Activated naive CD4-positive, alpha-beta T cell treated with anti-CD3 and anti-CD28 coated beads, Interleukin-2, amount 50 U/mL, for 24 hours (primary cell): ENCODE results near the gene SFXN3.
A peak's percentile ranks its signal among the peaks of the same experiment; 100 is the strongest.

ENCODE experiments used
- H3K27ac Mint-ChIP-seq: one replicate; pipeline ENCODE4 v1.8.0; 2021; ENCODE audit warnings: mild to moderate bottlenecking, mixed read lengths
- H3K27me3 Mint-ChIP-seq: one replicate; pipeline ENCODE4 v1.8.0; 2021; ENCODE audit warnings: mixed read lengths
- H3K36me3 Mint-ChIP-seq: one replicate; pipeline ENCODE4 v1.8.0; 2021; ENCODE audit warnings: mixed read lengths
- H3K4me1 Mint-ChIP-seq: one replicate; pipeline ENCODE4 v1.8.0; 2021; ENCODE audit warnings: mixed read lengths
- H3K4me3 Mint-ChIP-seq: one replicate; pipeline ENCODE4 v1.8.0; 2021; ENCODE audit warnings: mild to moderate bottlenecking, mixed read lengths
- H3K9me3 Mint-ChIP-seq: one replicate; pipeline ENCODE4 v1.8.0; 2021; ENCODE audit warnings: mixed read lengths

The SFXN3 gene

GRCh38 chr10:101052285-101052684 is 21.3 kb downstream of the SFXN3 start:
- Mint-ChIP-seq H3K4me1 (peaks cover 20% of the 10 kb centered on the region), H3K27ac (no peak overlapping the region), H3K9me3 (no peaks in the 10 kb centered on the region), H3K4me3 (no peak overlapping the region), H3K36me3 (peaks cover 1% of the 10 kb centered on the region), H3K27me3 (peaks cover 25% of the 10 kb centered on the region)

- Mint-ChIP-seq H3K36me3 (peaks cover 1% of the 10 kb centered on the region), H3K9me3 (no peaks in the 10 kb centered on the region), H3K27me3 (peaks cover 16% of the 10 kb centered on the region), H3K4me3 (no peak overlapping the region), H3K4me1 (peaks cover 16% of the 10 kb centered on the region), H3K27ac (no peak overlapping the region)
These were observed 22.5 kb downstream of the SFXN3 start for GRCh38 chr10:101053516-101053915.

DNA sequence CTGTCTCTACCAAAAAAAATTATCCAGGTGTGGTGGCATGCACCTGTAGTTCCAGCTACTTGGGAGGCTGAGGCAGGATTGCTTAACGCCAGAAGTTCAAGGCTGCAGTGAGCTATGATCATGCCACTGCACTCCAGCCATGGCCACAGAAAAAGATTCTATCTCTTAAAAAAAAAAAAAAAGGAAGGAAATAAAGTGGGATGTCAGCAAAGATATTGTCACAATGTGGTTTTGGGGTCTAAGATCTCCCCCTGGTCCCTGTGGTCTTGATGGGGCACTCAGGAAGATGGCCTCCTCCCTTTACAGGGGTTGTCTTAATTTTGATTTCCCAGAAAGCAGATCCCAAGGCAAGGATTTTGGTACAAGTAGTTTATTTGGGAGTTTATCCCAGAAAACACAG is 23.3 kb downstream of the SFXN3 start:
- Mint-ChIP-seq H3K4me3 (no peak overlapping the region), H3K36me3 (no peaks in the 10 kb centered on the region), H3K27ac (no peak overlapping the region), H3K27me3 (peaks cover 11% of the 10 kb centered on the region), H3K4me1 (peaks cover 10% of the 10 kb centered on the region), H3K9me3 (no peaks in the 10 kb centered on the region)

DNA sequence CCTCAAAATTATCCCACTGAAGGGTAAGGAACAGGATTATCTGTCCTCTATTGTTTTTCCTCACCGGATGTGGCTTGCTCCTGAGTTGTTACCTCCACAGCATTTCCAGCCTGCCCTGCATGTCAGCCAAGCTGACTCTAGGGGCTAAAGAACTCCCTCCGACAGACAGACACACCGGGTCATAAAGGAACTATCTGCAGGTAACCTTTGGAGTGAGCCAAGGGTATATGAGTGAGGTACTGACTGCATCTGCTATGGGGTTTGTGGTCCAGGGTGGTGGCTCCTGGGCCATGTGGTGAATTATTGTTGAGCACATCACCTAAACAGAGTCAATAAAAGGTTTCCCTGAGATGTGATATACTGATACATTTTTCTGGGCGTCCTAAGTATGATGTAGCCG is 23.8 kb downstream of the SFXN3 start:
- no peaks in the 10 kb centered on the region for H3K9me3 Mint-ChIP-seq
- H3K27me3 Mint-ChIP-seq: peaks cover 6% of the 10 kb centered on the region
- peaks cover 10% of the 10 kb centered on the region for H3K4me1 Mint-ChIP-seq
- H3K4me3 Mint-ChIP-seq: no peak overlapping the region
- H3K27ac Mint-ChIP-seq: no peak overlapping the region
- H3K36me3 Mint-ChIP-seq: no peaks in the 10 kb centered on the region

DNA sequence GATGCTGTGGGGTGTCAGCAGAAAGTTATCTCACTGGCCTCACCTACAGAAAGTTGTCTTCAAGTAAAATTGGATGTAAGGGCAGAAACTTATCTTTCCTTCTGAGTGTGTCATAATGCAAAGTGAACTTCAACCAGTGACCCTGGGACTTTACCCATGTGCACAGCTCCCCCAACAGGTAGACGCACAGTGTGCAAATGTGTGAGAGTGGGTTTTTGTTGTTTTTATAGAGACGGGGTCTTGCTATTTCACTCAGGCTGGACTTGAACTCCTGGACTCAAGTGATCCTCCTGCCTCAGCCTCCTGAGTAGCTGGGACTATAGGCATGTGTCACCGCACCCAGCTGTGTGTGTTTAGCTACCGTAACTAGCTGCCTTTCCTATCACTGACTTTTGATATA is 24.4 kb downstream of the SFXN3 start:
- Mint-ChIP-seq H3K27me3 (peaks cover 5% of the 10 kb centered on the region), H3K9me3 (no peaks in the 10 kb centered on the region), H3K36me3 (no peaks in the 10 kb centered on the region), H3K4me1 (peaks cover 12% of the 10 kb centered on the region), H3K4me3 (no peak overlapping the region), H3K27ac (no peak overlapping the region)

DNA sequence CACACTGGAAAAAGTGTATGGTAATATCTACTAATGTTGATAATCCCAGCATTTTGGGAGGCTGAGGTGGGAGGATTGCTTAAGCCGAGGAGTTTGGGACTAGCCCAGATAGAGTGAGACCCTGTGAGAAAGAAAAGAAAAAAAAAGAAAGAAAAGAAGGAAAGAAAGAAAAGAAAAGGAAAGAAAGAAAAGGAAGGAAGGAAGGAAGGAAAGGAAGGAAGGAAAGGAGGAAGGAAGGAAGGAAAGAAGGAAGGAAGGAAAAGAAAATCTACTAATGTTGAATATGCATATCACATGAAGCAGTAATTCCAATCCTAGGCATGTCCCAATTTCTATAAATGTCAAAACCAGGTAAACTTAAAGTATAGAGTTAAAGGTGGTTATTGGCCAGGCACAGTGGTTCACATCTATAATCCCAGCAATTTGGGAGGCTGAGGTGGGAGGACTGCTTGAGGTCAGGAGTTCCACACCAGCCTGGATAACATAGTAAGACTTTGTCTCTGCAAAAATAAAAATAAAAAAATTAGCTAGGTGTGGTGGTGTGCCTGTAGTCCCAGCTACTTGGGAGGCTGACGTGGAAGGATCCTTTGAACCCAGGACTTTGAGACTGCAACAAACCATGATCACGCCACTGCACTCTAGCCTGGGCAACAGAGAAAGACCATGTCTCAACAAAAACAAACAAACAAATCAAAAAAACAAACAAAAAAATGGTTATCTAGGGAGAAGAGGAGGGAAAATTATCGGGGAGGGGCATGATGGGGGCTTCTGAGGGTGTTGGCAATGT is 25.5 kb downstream of the SFXN3 start:
- H3K4me1 Mint-ChIP-seq: peaks cover 9% of the 10 kb centered on the region
- H3K9me3 Mint-ChIP-seq: no peaks in the 10 kb centered on the region
- no peak overlapping the region for H3K4me3 Mint-ChIP-seq
- H3K27me3 Mint-ChIP-seq: no peaks in the 10 kb centered on the region
- no peak overlapping the region for H3K27ac Mint-ChIP-seq
- no peaks in the 10 kb centered on the region for H3K36me3 Mint-ChIP-seq

DNA sequence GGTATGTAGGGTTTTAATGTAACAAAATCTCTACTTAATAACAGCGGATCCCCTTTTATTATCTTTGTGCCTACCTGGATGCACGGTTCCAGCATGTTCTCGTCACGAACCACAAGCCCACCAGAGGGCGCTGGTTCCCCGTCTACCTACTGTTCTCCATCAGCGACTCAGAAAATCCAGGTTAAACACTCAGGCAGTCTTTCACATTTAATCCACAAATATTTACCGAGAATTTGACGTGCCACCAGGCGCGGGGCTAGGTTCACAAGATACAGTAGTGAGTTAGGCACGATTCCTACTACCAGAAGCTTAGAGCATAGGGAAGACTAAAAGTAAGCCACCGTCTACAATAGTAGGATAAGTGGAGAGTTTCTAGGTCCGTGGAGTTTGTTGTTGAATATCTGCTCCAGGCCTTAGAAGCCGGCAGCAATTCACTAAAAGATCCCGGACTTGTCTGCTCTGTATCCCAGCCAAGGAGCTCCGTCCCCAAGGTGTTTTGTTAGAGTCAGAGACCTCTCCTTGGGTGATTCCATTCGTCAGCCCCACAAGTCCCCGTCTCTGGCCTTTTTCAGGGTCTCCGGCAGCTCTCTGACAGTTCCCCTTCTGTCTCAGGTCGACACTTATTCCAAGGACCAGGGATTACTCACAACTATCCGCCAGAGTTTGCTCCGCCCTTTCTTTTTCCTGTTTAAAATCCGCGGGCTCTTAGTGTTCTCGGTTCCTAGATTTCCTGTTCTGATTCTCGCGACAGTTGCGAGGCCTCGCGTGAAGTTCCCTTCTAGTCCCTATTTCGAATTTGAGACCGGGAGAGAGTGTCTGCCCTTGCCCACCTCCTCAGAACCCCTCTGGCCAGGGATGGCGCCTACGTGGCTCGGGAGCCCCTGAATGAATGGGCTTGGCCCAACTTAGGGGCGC is 29.3 kb downstream of the SFXN3 start:
- H3K4me1 Mint-ChIP-seq: peaks cover 23% of the 10 kb centered on the region
- H3K4me3 Mint-ChIP-seq: peak overlapping the region; percentile 98
- H3K36me3 Mint-ChIP-seq: no peaks in the 10 kb centered on the region
- H3K9me3 Mint-ChIP-seq: no peaks in the 10 kb centered on the region
- H3K27me3 Mint-ChIP-seq: peaks cover 13% of the 10 kb centered on the region
- peak overlapping the region; percentile 94 for H3K27ac Mint-ChIP-seq

DNA sequence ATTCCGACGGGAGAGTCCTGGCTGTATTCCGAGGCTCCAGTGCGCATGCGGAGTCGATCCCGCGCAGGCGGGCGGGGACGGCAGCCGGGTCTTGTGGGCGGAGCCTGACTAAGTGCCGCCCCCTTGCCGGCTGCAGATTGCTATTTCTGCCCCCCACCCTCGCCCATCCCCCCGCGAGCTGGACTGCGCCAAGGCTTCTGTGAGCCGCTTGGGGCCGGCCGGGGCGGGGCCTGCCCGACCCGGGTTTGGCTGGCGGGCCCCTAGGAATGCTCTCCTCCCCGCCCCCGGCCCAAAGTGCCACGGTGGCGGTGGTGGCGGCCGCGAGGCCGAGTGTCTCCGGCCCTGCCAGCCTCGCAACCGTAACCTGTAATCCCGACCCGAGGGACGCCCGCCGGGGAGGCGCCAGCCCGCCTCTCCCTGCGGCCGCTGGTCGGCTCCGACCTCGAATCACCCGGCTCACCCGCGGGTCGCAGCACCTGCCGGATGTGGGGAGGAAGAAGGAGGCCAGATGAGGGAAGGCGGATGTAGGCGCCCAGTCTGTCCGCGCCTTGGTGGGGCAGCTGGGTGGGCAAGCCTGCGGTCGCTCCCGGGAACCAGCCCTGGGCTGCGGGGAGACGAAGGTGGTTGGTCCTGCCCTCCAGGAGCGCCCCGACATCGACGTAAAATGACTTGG is 30.1 kb downstream of the SFXN3 start:
- peak overlapping the region; percentile 98 for H3K4me3 Mint-ChIP-seq
- H3K27ac Mint-ChIP-seq: peak overlapping the region; percentile 94
- H3K27me3 Mint-ChIP-seq: peaks cover 20% of the 10 kb centered on the region
- H3K4me1 Mint-ChIP-seq: peaks cover 27% of the 10 kb centered on the region
- no peaks in the 10 kb centered on the region for H3K9me3 Mint-ChIP-seq
- no peaks in the 10 kb centered on the region for H3K36me3 Mint-ChIP-seq

DNA sequence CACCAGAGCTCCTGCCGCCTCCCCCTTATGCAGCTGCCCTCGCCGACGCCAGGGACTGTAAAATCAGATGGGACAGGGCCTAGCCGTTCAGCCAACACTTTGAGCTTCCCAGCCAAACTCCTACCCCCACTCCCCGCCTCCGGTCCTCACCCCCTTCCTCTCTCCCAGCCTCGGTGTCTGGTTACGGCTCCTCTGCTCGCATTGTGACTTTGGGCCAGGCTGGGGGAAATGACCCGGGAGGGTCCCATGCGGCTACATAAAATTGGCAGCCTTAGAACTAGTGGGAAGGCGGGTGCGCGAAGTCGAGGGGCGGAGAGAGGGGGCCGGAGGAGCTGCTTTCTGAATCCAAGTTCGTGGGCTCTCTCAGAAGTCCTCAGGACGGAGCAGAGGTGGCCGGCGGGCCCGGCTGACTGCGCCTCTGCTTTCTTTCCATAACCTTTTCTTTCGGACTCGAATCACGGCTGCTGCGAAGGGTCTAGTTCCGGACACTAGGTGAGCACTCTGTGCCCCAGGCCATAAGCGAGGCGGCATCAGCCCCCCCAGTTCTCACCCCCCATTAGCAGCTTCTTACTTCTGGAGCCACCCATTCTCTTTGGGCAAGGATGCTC is 30.7 kb downstream of the SFXN3 start, which contains the start of gene KAZALD1:
TSS of gene KAZALD1 (plus strand) at position 366 of the 608 bp plus-strand sequence. CDS start 604 bp downstream, outside the sequence.
- Mint-ChIP-seq H3K4me3 (peak within 1 kb of the TSS; percentile 98), H3K36me3 (no peaks in the 10 kb centered on the region), H3K27ac (peak within 1 kb of the TSS; percentile 94), H3K27me3 (peaks cover 22% of the 10 kb centered on the region), H3K9me3 (no peaks in the 10 kb centered on the region), H3K4me1 (peaks cover 30% of the 10 kb centered on the region)

- H3K27me3 Mint-ChIP-seq: peaks cover 22% of the 10 kb centered on the region
- no peak overlapping the region for H3K27ac Mint-ChIP-seq
- peaks cover 33% of the 10 kb centered on the region for H3K4me1 Mint-ChIP-seq
- H3K36me3 Mint-ChIP-seq: no peaks in the 10 kb centered on the region
- H3K4me3 Mint-ChIP-seq: peak overlapping the region; percentile 61
- H3K9me3 Mint-ChIP-seq: no peaks in the 10 kb centered on the region
These were observed 31.4 kb downstream of the SFXN3 start for GRCh38 chr10:101062232-101063049.

- Mint-ChIP-seq H3K4me3 (no peak overlapping the region), H3K4me1 (peaks cover 37% of the 10 kb centered on the region), H3K36me3 (no peaks in the 10 kb centered on the region), H3K9me3 (no peaks in the 10 kb centered on the region), H3K27me3 (peaks cover 24% of the 10 kb centered on the region), H3K27ac (no peak overlapping the region)
These were observed 32.1 kb downstream of the SFXN3 start for GRCh38 chr10:101063050-101063525.

DNA sequence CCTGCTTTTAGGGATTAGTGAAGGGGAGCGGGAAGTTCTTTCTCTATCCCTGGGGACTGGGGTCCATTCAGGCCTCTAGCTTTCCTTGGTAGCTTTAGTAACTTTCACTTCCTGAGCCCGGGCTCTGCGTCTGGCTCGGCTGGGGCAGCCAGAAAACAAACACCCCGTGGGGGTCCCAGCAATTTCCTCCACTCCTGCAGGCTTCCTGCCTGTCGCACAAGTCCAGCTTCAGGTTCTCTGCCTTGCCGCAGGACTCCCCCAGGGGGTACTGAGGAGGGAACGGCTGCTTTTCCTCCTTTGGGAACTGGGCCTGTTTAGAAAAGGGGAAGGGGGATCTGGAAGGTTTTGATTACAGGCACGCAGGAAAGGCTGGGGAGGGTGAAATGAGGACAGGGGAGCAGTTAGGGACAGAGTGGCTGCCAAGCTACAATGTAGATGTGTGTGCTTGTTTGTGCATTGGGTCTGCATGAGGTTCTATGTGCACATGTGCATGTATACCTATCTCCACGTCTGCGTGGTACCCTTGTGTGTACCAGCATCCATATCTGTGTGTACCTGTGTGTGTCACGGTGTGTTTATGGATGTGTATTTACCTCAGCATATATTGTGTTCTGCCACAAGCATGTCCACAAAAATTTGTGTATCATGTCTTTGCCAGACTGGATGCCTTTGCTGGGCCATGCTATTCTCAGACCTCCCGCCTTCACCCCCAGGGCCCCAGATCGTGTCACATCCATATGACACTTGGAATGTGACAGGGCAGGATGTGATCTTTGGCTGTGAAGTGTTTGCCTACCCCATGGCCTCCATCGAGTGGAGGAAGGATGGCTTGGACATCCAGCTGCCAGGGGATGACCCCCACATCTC is 32.7 kb downstream of the SFXN3 start:
- Mint-ChIP-seq H3K27me3 (peaks cover 24% of the 10 kb centered on the region), H3K4me3 (peak overlapping the region; percentile 15), H3K9me3 (no peaks in the 10 kb centered on the region), H3K4me1 (peaks cover 37% of the 10 kb centered on the region), H3K27ac (no peak overlapping the region), H3K36me3 (no peaks in the 10 kb centered on the region)

- Mint-ChIP-seq H3K27me3 (peaks cover 24% of the 10 kb centered on the region), H3K4me3 (no peak overlapping the region), H3K9me3 (no peaks in the 10 kb centered on the region), H3K27ac (no peak overlapping the region), H3K36me3 (no peaks in the 10 kb centered on the region), H3K4me1 (peaks cover 36% of the 10 kb centered on the region)
These were observed 33.5 kb downstream of the SFXN3 start for GRCh38 chr10:101064415-101065030.
